Ectodermal cell (in vitro differentiated cells): ENCODE measurements around the gene RND1. TPM values are rescaled to one million over a fixed set of nuclear protein-coding genes. Genes with fewer than 3 reads are reported as not detected.
"Not testable (repeated sequence)": the region's sequence is repeated elsewhere in the genome, so short reads cannot be mapped to it uniquely, and the experiment has no call there.

Source experiments
- H3K27ac ChIP-seq: 2 replicates; pipeline ENCODE4 v1.7.0; 2013; ENCODE audit warnings: mild to moderate bottlenecking, low read depth, low read length; ENCODE audit not compliant: insufficient read depth, poor library complexity, severe bottlenecking
- H3K27me3 ChIP-seq: 2 replicates; pipeline ENCODE4 v1.7.0; 2013; ENCODE audit warnings: mild to moderate bottlenecking, low read length; ENCODE audit not compliant: insufficient read depth, control insufficient read depth, poor library complexity, severe bottlenecking
- H3K36me3 ChIP-seq: one replicate; pipeline ENCODE4 v1.7.0; 2013; ENCODE audit warnings: low read length; ENCODE audit not compliant: control insufficient read depth, insufficient read depth
- H3K4me1 ChIP-seq: one replicate; pipeline ENCODE4 v1.7.0; 2013; ENCODE audit warnings: low read length; ENCODE audit not compliant: control insufficient read depth, insufficient read depth
- H3K4me3 ChIP-seq: 2 replicates; pipeline ENCODE4 v1.7.0; 2013; ENCODE audit warnings: low read depth, low read length, control low read depth; ENCODE audit not compliant: insufficient read depth
- H3K9me3 ChIP-seq: 2 replicates; pipeline ENCODE4 v1.7.0; 2013; ENCODE audit warnings: mild to moderate bottlenecking, low read length, moderate library complexity; ENCODE audit not compliant: control insufficient read depth
- WGBS, 2 experiments: methylation state at CpG; one replicate each; pipeline ENCODE4 v1.1.7; 2013; ENCODE audit warnings: missing lambda C conversion rate in 2 of 2; 5-methylcytosine and 5-hydroxymethylcytosine counted together
- polyA plus RNA-seq, 4 experiments: library from polyadenylated mRNA; stranded (reverse); fragments of 50-300 nt; gene quantifications; one replicate each; pipeline ENCODE4 v1.2.3, GENCODE V29; 2013

RND1 gene
- polyA plus RNA-seq (2013, experiment 1 of 4) = 30.5 TPM
- polyA plus RNA-seq (2013, experiment 2 of 4) = 27.9 TPM
- 29.8 TPM for polyA plus RNA-seq (2013, experiment 3 of 4)
- 35.8 TPM for polyA plus RNA-seq (2013, experiment 4 of 4)

DNA sequence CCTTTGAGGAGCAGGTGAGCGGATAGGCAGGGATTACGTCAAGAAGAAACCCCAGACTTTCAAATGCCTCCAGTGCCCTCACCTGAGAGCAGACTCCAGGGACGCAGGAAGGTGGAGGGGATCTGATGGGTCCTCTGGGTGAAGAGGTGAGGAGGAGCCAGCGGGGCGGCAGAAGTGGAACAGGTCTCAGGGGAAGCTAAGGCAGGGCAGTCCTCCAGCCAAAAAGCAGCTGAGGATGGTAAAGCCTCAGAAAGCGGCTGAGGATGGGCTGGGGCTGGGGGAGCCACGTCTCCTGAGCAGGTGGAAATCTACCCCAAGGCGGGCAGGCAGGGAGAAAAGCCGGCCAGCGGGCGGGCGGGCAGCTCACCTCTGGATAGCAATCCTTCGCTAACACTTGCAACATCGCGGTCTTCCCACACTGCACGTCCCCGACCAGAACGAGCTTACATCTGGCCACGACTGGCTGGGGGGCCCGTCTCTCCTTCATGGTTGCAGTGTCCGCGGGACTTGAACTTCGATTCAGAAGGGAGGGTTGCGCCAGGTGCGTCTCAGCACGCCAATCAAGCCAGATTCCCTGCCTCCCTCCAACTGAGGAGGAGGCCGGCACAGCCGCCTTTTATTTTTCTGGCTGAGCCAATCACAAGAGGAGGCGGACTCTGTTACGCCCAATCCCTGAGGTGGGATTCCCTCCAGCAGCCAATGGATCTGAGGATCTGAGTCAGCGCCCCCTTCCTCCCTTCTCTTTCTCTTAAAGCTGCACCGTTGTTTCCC is at the start of gene RND1:
RND1 (minus strand) TSS at position 590 of the 771 bp plus-strand sequence; CDS start at position 487, 103 bp downstream.
- peaks cover 14% of the 10 kb centered on the region for H3K36me3 ChIP-seq
- H3K27ac ChIP-seq = no peak within 1 kb of the TSS

DNA sequence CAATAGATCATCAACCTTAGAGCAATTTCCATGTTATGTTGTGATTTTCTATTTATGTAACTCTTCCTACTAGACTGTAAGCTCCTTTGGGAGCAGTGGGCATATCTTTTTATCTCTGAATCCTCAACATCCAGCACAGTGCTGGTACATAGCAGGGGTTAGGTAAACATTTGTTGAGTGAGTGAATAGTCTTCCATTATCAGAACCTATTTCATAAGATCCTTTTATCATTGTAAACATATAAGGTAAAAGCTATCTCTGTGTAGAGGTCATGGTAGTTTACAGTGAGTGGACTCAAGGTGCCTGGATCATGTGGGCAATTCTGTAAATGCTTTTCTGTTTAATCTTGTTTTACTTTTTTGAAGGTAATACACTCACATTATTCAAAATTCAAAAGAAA is 44.5 kb upstream of the RND1 start:
- no peak overlapping the region for H3K27ac ChIP-seq
- H3K4me3 ChIP-seq = no peak overlapping the region
- no peaks in the 10 kb centered on the region for H3K27me3 ChIP-seq
- H3K9me3 ChIP-seq = no peaks in the 10 kb centered on the region
- H3K4me1 ChIP-seq = no peaks in the 10 kb centered on the region
- no peaks in the 10 kb centered on the region for H3K36me3 ChIP-seq

More for the DNA sequence above, at the start of gene RND1:
- Histone ChIP-seq H3K27me3 (no peaks in the 10 kb centered on the region), H3K4me1 (peaks cover 39% of the 10 kb centered on the region), H3K4me3 (peak within 1 kb of the TSS; percentile 54), H3K9me3 (no peaks in the 10 kb centered on the region)
- WGBS, 2 experiments = 1% methylated on average over 32 of the region's 32 CpGs

DNA sequence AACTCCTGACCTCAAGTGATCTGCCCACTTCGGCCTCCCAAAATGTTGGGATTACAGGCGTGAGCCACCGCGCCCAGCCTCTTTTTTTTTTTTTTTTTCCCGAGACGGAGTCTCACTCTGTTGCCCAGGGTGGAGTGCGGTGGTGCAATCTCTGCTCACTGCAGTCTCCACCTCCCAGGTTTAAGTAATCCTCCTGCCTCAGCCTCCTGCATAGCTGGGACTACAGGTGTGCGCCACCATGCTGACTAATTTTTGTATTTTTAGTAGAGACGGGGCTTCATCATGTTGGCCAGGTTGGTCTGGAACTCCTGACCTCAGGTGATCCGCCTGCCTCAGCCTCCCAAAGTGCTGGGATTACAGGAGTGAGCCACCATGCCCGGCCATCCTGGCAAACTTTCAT is 44.0 kb upstream of the RND1 start:
- 86% methylated on average over 11 of the region's 11 CpGs for WGBS, 2 experiments
- H3K27ac ChIP-seq, H3K9me3 ChIP-seq, H3K36me3 ChIP-seq, H3K27me3 ChIP-seq, H3K4me1 ChIP-seq, H3K4me3 ChIP-seq: not testable (repeated sequence)

DNA sequence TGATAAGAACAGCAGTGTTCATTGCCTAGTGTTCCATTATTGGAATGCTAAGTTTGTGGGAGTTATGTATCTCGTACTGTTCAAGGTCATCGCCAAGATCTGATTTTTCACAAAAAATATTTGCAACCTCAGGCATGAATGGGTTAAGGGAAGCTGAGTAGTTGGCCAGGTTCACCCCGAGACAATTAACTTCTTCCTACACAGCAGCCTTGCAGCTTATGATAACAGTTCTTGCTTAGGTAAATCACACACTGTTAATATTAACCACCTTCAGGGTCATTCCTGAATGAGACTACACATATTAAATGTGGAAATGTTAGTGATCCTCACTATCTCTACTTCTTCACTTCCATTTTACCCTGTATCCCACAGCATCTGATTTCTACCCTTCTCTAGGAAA is 41.6 kb upstream of the RND1 start:
- Histone ChIP-seq H3K27ac (no peak overlapping the region), H3K27me3 (no peaks in the 10 kb centered on the region), H3K4me3 (no peak overlapping the region), H3K9me3 (no peaks in the 10 kb centered on the region), H3K36me3 (no peaks in the 10 kb centered on the region), H3K4me1 (peaks cover 3% of the 10 kb centered on the region)
- 60 to 63% methylated on average over 3 of the region's 3 CpGs for WGBS, 2 experiments

DNA sequence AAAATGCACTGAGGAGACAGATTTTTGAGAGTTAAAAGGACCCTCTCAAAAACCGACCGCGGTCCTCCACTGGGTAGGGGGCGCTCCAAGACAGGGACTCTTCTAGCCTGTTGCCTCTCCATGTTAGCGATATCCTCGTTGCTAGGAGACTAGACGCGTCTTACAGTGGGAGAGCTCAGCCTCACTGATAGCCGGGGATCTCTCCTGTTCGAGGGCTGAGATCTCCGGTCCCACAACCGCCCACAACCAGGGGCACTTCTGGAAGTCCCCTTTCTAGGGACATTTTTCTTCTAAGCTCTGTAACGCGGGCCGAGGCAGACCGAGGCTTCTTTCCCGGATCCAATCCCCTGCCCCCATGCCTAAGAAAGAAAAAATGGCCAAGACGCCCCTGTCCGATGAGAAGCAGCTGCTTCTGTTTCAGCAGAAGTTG is 38.3 kb upstream of the RND1 start:
- no peak overlapping the region for H3K27ac ChIP-seq
- 2 to 4% methylated on average over 19 of the region's 19 CpGs for WGBS, 2 experiments
- peaks cover 3% of the 10 kb centered on the region for H3K4me1 ChIP-seq
- no peaks in the 10 kb centered on the region for H3K27me3 ChIP-seq
- H3K36me3 ChIP-seq = no peaks in the 10 kb centered on the region
- H3K9me3 ChIP-seq = no peaks in the 10 kb centered on the region
- peak overlapping the region; percentile 44 for H3K4me3 ChIP-seq

DNA sequence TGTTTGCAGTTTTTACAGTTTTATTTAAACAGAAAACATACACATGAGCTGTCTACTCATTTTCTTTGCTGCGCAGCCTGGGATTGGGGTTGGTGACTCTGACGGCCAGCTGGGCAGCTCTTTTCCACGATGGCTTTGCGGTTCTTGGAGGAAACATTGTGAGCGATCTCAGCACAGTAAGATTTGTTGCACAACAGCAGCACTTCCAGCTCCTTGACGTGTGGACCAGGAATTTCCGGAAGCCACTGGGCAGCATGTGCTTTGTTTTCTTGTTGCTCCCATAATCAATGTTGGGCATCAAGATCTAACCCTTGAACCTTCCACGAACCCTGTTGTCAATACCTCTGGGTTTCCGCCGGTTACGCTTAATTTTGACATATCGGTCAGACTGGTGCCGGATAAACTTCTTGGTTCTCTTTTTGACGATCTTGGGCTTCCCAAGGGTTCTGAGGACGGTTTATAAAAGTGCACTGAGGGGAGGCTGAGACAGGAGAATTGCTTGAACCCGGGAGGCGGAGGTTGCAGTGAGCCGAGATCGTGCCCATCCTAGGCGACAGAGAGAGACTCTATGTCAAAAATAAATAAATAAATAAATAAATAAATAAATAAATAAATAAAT is 37.8 kb upstream of the RND1 start:
- WGBS, 2 experiments = 89 to 90% methylated on average over 17 of the region's 20 CpGs
- Histone ChIP-seq H3K9me3 (no peaks in the 10 kb centered on the region), H3K4me3 (no peak overlapping the region)

GRCh38 chr12:48901278-48901677 is 35.6 kb upstream of the RND1 start:
- Histone ChIP-seq H3K9me3 (no peaks in the 10 kb centered on the region), H3K27me3 (no peaks in the 10 kb centered on the region), H3K4me1 (peaks cover 3% of the 10 kb centered on the region), H3K4me3 (no peak overlapping the region), H3K36me3 (no peaks in the 10 kb centered on the region), H3K27ac (no peak overlapping the region)
- 89 to 93% methylated on average over 1 to 2 of the region's 2 CpGs for WGBS, 2 experiments

More for the DNA sequence above, 37.8 kb upstream of the RND1 start:
- Histone ChIP-seq H3K4me1 (peaks cover 3% of the 10 kb centered on the region), H3K27ac (no peak overlapping the region), H3K36me3 (no peaks in the 10 kb centered on the region), H3K27me3 (no peaks in the 10 kb centered on the region)

GRCh38 chr12:48899651-48900050 is 34.0 kb upstream of the RND1 start:
- Histone ChIP-seq H3K4me1 (peaks cover 3% of the 10 kb centered on the region), H3K27me3 (no peaks in the 10 kb centered on the region), H3K9me3 (no peaks in the 10 kb centered on the region), H3K36me3 (no peaks in the 10 kb centered on the region), H3K27ac (no peak overlapping the region), H3K4me3 (no peak overlapping the region)
- WGBS, 2 experiments = 82 to 93% methylated on average over 2 of the region's 2 CpGs

- Histone ChIP-seq H3K4me3 (no peak overlapping the region), H3K27ac (no peak overlapping the region), H3K36me3 (no peaks in the 10 kb centered on the region), H3K4me1 (peaks cover 7% of the 10 kb centered on the region), H3K9me3 (no peaks in the 10 kb centered on the region), H3K27me3 (no peaks in the 10 kb centered on the region)
- WGBS, 2 experiments = 80 to 100% methylated on average over 1 of the region's 1 CpG
Observed at GRCh38 chr12:48894271-48894670, 28.6 kb upstream of the RND1 start.

GRCh38 chr12:48890657-48891418 is 25.2 kb upstream of the RND1 start:
- peak overlapping the region; percentile 37 for H3K4me3 ChIP-seq
- H3K27ac ChIP-seq = peak overlapping the region; percentile 62
- peaks cover 7% of the 10 kb centered on the region for H3K4me1 ChIP-seq
- no peaks in the 10 kb centered on the region for H3K27me3 ChIP-seq
- H3K9me3 ChIP-seq = no peaks in the 10 kb centered on the region
- WGBS, 2 experiments = 2% methylated on average over 37 of the region's 37 CpGs
- H3K36me3 ChIP-seq = no peaks in the 10 kb centered on the region
